Activated CD8-positive, alpha-beta T cell treated with anti-CD3 and anti-CD28 coated beads for 36 hours (primary cell): Measurements from ENCODE around the gene C4B. TPM values are rescaled to one million over a fixed set of nuclear protein-coding genes. Genes with fewer than 3 reads are reported as not detected.
"Not testable (repeated sequence)": the region's sequence is repeated elsewhere in the genome, so short reads cannot be mapped to it uniquely, and the experiment has no call there.

Experiments
- ATAC-seq: fragments of 200-7000 bp; cut with Tn5 transposase; one replicate; pipeline ENCODE4 v1.10.0; 2021; ENCODE audit warnings: mild to moderate bottlenecking, moderate library complexity
- CTCF ChIA-PET: fragments of 350-600 bp; sonication (Branson Sonifier 250); formaldehyde crosslinking; loops from one replicate; lab custom pipeline; 2021; ENCODE audit warnings: antibody characterized with exemption; lab: Charles Lee
- POLR2A ChIA-PET: fragments of 350-600 bp; sonication (Branson Sonifier 250); formaldehyde crosslinking; loops from one replicate; lab custom pipeline; 2021; ENCODE audit warnings: antibody characterized with exemption; lab: Charles Lee
- DNase-seq: peaks from one replicate; pipeline ENCODE4 v3.0.0-alpha.2; 2020
- H3K27ac Mint-ChIP-seq: one replicate; pipeline ENCODE4 v1.8.0; 2021; ENCODE audit warnings: mild to moderate bottlenecking, mixed read lengths
- H3K27me3 Mint-ChIP-seq: one replicate; pipeline ENCODE4 v1.8.0; 2021; ENCODE audit warnings: mixed read lengths
- H3K36me3 Mint-ChIP-seq: one replicate; pipeline ENCODE4 v1.8.0; 2021; ENCODE audit warnings: low read depth, mixed read lengths
- H3K4me1 Mint-ChIP-seq: one replicate; pipeline ENCODE4 v1.8.0; 2021; ENCODE audit warnings: low read depth, mixed read lengths
- H3K4me3 Mint-ChIP-seq: one replicate; pipeline ENCODE4 v1.8.0; 2021; ENCODE audit warnings: mild to moderate bottlenecking, moderate library complexity, mixed read lengths
- H3K9me3 Mint-ChIP-seq: one replicate; pipeline ENCODE4 v1.8.0; 2021; ENCODE audit warnings: mixed read lengths
- intact Hi-C: fragments of 100-400 bp; cut with micrococcal nuclease; formaldehyde crosslinking; loops from one replicate; pipeline ENCODE4 v1.10.0; 2022
- total RNA-seq, 2 experiments: library from RNA; stranded (reverse); gene quantifications; one replicate each; pipeline ENCODE4 v1.2.3, GENCODE V29; 2021
- TF ChIP-seq, protein P1 (sequence below): fragments of 200-600 bp; IDR thresholded peaks from one replicate; pipeline ENCODE4 v1.8.0; 2022; ENCODE audit warnings: antibody characterized with exemption, mild to moderate bottlenecking

Gene C4B
- total RNA-seq, 2 experiments from 2014 or later = 2.7 to 3.3 TPM

DNA sequence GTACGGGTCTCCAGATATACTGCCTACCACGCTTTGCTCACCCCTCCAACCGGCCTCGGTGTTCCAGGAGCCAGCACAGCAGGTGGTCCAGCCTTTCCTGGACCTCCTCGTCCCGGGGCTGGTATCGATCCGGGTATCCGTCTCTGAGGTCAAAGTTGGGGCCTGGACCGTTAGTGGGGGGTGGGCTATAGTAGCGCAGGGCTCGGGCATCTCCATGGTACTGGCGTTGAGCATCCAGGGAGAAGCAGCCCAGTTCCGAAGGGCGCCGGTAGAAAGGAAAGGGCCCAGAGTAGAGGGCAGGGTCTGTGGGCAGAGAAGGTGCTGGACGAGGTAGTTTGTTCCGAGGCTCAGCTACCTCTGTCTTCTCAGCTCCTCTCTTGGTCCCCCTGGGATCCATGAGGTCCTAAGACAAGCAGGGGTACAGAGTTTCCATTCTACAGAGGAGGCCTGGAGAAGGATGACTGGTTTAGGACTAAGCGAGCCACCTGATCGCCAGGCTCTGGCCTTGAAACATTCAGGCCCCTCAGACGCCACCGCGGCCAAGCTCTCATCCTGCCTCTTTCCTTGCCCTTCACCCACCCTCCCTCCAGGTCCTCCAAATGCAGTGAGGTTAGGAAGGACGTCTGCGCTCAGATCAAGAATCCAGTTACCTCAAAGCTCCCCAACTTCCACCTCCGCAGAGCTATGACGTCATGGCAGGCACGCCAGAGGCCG lies 43.2 kb upstream of the C4B start:
- Mint-ChIP-seq H3K4me1 (peaks cover 31% of the 10 kb centered on the region), H3K36me3 (peaks cover 21% of the 10 kb centered on the region), H3K27ac (peak overlapping the region; percentile 99), H3K27me3 (peaks cover 2% of the 10 kb centered on the region), H3K9me3 (no peaks in the 10 kb centered on the region), H3K4me3 (peak overlapping the region; percentile 94)
- DNase-seq (no peak), ATAC-seq (no peak)
- intact Hi-C loops = no loop called here
- ChIA-PET POLR2A (interaction anchor here (0.7 to 9.3 kb wide), 16 partner anchors 9 to 431 kb away, joined by 3 to 85 read pairs (median 3); partner anchors contain the start of genes BAG6, C6orf47, MSH5 and NELFE), CTCF (interaction anchor here (1.0 to 2.9 kb wide), 4 partner anchors 12 to 73 kb away, joined by 3 to 16 read pairs (median 4); partner anchors contain the start of gene SKIC2)
- TF ChIP-seq, protein P1, sequence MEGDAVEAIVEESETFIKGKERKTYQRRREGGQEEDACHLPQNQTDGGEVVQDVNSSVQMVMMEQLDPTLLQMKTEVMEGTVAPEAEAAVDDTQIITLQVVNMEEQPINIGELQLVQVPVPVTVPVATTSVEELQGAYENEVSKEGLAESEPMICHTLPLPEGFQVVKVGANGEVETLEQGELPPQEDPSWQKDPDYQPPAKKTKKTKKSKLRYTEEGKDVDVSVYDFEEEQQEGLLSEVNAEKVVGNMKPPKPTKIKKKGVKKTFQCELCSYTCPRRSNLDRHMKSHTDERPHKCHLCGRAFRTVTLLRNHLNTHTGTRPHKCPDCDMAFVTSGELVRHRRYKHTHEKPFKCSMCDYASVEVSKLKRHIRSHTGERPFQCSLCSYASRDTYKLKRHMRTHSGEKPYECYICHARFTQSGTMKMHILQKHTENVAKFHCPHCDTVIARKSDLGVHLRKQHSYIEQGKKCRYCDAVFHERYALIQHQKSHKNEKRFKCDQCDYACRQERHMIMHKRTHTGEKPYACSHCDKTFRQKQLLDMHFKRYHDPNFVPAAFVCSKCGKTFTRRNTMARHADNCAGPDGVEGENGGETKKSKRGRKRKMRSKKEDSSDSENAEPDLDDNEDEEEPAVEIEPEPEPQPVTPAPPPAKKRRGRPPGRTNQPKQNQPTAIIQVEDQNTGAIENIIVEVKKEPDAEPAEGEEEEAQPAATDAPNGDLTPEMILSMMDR = no peak

DNA sequence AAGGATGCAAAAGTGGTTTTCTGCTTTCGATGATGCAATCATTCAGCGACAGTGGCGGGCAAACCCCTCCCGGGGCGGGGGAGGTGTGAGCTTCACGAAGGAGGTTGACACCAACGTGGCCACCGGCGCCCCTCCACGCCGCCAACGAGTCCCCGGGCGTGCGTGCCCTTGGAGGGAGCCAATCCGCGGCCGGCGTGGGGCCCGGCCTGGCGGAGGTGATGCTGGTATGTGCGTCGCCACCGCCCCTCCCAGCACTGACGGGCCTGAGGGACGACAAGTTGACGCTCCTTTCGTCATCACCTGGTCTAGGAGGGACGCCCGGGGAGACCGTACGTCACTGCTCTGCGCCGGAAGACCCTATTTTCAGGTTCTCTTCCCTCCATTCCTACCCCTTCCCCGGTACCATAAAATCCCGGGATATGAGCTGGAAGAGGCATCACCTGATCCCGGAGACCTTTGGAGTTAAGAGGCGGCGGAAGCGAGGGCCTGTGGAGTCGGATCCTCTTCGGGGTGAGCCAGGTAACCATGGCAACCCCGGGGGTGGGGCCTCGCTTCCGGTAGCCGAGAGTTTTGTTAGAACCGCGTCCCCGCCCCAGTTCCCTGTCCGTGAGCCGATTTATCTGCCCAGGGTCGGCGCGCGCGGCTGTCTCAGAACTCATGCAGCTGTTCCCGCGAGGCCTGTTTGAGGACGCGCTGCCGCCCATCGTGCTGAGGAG lies 42.4 kb upstream of the C4B start, which contains the start of gene DXO:
TSS of gene DXO (minus strand) at position 146 of the 716 bp plus-strand sequence. CDS start 463 bp downstream, outside the sequence.
- CTCF ChIA-PET = interaction anchor here (1.0 to 2.9 kb wide), 4 partner anchors 13 to 74 kb away, joined by 3 to 16 read pairs (median 4); partner anchors contain the start of gene SKIC2
- peak; percentile 99 for DNase-seq
- TF ChIP-seq, protein P1 = no peak
- peak within 1 kb of the TSS; percentile 94 for H3K4me3 Mint-ChIP-seq
- POLR2A ChIA-PET = interaction anchor here (0.6 to 9.3 kb wide), 17 partner anchors 10 to 431 kb away, joined by 3 to 85 read pairs (median 3); partner anchors contain the start of genes BAG6, C6orf47, MSH5 and NELFE
- H3K27ac Mint-ChIP-seq = peak within 1 kb of the TSS; percentile 99
- no peaks in the 10 kb centered on the region for H3K9me3 Mint-ChIP-seq
- peaks cover 24% of the 10 kb centered on the region for H3K36me3 Mint-ChIP-seq
- intact Hi-C loops = no loop called here
- peaks cover 33% of the 10 kb centered on the region for H3K4me1 Mint-ChIP-seq
- peaks cover 2% of the 10 kb centered on the region for H3K27me3 Mint-ChIP-seq
- ATAC-seq = peak; percentile 95

DNA sequence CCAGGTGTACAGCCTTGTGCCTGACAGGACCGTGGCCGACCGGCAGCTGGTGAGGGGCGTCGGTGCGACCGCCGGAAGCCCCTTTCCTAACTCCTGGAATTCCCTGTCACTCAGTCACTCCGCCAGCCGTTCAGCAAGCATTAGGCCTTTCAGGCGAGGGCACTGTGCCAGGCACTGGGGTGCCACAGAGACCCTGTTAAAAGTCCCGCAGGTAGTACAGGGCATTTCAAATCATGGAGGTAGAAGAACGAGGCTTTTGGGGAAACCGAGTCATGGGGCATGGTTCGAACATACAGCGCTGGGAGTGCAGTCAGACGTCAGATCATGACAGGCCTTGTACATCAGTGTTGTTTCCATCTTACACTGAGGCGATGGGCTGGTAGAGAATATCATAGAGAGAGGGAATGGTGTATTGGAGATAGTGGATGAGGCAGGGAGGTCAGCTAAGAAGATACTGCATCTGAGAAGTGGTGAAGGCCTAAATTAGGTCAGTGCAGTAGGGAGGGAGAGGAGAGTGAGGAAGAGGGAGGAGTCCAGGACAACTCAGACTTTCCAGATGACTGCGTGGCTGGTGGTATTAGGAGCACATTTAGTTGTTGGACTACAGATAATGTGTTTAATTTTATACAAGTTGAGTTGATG lies 41.8 kb upstream of the C4B start:
- ChIA-PET POLR2A (interaction anchor here (0.6 to 9.3 kb wide), 10 partner anchors 11 to 432 kb away, joined by 3 to 85 read pairs (median 4); partner anchors contain the start of genes BAG6, C6orf47, NELFE and SKIC2), CTCF (interaction anchor here (1.0 to 2.9 kb wide), 2 partner anchors 21 to 75 kb away, joined by 4 to 16 read pairs; no protein-coding TSS in a partner anchor)
- H3K27me3 Mint-ChIP-seq = peaks cover 2% of the 10 kb centered on the region
- peaks cover 33% of the 10 kb centered on the region for H3K4me1 Mint-ChIP-seq
- ATAC-seq = no peak
- peak overlapping the region; percentile 99 for H3K27ac Mint-ChIP-seq
- peak overlapping the region; percentile 94 for H3K4me3 Mint-ChIP-seq
- DNase-seq = peak; percentile 63
- TF ChIP-seq, protein P1 = no peak
- intact Hi-C loops = no loop called here
- no peaks in the 10 kb centered on the region for H3K9me3 Mint-ChIP-seq
- peaks cover 18% of the 10 kb centered on the region for H3K36me3 Mint-ChIP-seq

DNA sequence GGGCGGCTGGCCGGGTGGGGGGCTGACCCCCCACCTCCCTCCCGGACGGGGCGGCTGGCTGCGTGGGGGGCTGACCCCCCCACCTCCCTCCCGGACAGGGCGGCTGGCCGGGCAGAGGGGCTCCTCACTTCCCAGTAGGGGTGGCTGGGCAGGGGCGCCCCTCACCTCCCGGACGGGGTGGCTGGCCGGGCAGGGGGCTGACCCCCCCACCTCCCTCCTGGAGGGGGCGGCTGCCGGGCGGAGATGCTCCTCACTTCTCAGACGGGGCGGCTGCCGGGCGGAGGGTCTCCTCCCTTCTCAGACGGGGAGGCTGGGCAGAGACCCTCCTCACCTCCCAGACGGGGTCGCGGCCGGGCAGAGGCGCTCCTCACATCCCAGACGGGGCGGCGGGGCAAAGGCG lies 38.5 kb upstream of the C4B start:
- H3K4me3 Mint-ChIP-seq, H3K36me3 Mint-ChIP-seq, H3K27ac Mint-ChIP-seq, DNase-seq, ATAC-seq, H3K9me3 Mint-ChIP-seq, CTCF ChIA-PET, intact Hi-C loops, H3K27me3 Mint-ChIP-seq: not testable (repeated sequence)
- peaks cover 32% of the 10 kb centered on the region for H3K4me1 Mint-ChIP-seq
- POLR2A ChIA-PET = interaction anchor here (9.3 kb wide), 1 partner anchor 18 kb away, joined by 85 read pairs; the partner anchor contains the start of genes NELFE and SKIC2
